Gastrocnemius medialis (tissue), 4 donors: ENCODE data around the gene NAV3.

Experiments
- POLR2A ChIP-seq, 2 donors: fragments of 450-650 bp; IDR thresholded peaks; one replicate each; pipeline ENCODE4 v1.6.1; 2017; ENCODE audit warnings: antibody characterized with exemption in 2 of 2, mild to moderate bottlenecking in 2 of 2, moderate library complexity in 2 of 2
- TF ChIP-seq, protein P1 (sequence below), 5 experiments: fragments of 450-650 bp in 3 of 5; fragments of 200-600 bp in 2 of 5; sonication (generic) in 2 of 5; IDR thresholded peaks in 4 of 5; conservative IDR thresholded peaks in 1 of 5; 1 replicate in 4 of 5; 2 replicates in 1 of 5; pipeline ENCODE4 v1.5.1; 2016 to 2019; ENCODE audit warnings: antibody characterized with exemption in 5 of 5, mild to moderate bottlenecking in 3 of 5, moderate library complexity in 3 of 5

GRCh38 chr12:77847060-77847541 is 16.4 kb downstream of the NAV3 start:
- TF ChIP-seq POLR2A (IDR thresholded peaks at IDR 0.05) = no peak
- TF ChIP-seq, protein P1, sequence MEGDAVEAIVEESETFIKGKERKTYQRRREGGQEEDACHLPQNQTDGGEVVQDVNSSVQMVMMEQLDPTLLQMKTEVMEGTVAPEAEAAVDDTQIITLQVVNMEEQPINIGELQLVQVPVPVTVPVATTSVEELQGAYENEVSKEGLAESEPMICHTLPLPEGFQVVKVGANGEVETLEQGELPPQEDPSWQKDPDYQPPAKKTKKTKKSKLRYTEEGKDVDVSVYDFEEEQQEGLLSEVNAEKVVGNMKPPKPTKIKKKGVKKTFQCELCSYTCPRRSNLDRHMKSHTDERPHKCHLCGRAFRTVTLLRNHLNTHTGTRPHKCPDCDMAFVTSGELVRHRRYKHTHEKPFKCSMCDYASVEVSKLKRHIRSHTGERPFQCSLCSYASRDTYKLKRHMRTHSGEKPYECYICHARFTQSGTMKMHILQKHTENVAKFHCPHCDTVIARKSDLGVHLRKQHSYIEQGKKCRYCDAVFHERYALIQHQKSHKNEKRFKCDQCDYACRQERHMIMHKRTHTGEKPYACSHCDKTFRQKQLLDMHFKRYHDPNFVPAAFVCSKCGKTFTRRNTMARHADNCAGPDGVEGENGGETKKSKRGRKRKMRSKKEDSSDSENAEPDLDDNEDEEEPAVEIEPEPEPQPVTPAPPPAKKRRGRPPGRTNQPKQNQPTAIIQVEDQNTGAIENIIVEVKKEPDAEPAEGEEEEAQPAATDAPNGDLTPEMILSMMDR (IDR thresholded peaks at IDR 0.05 in 4 of 5, conservative IDR thresholded peaks at IDR 0.05 in 1 of 5) = no peak
